Activated CD4-positive, alpha-beta T cell treated with anti-CD3 and anti-CD28 coated beads, Interleukin-2, amount 50 U/mL, for 1 hour (primary cell): ENCODE results near the gene ERI3.
A peak's percentile ranks its signal among the peaks of the same experiment; 100 is the strongest.

Experiments used
- DNase-seq: peaks from one replicate; pipeline ENCODE4 v3.0.0-alpha.2; 2020

Gene ERI3, protein sequence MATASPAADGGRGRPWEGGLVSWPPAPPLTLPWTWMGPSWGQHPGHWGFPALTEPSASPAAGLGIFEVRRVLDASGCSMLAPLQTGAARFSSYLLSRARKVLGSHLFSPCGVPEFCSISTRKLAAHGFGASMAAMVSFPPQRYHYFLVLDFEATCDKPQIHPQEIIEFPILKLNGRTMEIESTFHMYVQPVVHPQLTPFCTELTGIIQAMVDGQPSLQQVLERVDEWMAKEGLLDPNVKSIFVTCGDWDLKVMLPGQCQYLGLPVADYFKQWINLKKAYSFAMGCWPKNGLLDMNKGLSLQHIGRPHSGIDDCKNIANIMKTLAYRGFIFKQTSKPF

DNA sequence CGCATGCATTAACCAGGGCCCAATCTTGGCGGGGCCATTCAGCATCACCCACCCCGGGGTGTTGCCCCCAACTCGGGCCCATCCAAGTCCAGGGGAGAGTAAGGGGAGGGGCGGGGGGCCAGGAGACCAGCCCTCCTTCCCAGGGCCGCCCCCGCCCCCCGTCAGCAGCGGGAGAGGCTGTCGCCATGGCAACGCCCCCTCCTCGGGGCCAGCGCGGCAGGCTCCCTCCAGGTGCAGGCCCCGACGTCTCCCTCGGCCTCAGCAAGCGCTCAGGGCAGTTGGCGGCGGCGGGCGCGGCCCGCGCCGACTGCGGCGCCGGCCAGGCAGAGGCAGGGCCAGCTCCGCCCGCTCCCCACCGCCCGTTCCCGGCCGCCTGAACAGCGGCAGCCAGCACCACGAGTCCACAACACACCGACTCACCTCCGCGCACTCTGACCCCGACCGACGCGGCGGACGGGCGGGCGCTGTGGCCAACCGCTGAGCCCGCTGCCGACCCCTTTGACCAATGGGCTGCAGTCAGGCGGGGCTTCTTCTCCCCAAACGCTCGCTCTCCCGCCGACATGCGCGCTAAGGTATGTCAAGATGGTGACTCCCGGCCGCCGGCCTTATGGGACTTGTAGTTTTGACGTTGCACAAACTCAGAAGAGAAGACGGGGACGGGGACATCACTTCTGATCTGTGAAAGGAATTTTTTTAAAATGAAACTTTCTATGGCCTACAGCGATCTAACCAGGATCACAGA lies at the start of gene ERI3:
ERI3 (minus strand) TSS at position 418 of the 742 bp plus-strand sequence; CDS start at position 187, 231 bp downstream.
- DNase-seq: peak; percentile 95

DNA sequence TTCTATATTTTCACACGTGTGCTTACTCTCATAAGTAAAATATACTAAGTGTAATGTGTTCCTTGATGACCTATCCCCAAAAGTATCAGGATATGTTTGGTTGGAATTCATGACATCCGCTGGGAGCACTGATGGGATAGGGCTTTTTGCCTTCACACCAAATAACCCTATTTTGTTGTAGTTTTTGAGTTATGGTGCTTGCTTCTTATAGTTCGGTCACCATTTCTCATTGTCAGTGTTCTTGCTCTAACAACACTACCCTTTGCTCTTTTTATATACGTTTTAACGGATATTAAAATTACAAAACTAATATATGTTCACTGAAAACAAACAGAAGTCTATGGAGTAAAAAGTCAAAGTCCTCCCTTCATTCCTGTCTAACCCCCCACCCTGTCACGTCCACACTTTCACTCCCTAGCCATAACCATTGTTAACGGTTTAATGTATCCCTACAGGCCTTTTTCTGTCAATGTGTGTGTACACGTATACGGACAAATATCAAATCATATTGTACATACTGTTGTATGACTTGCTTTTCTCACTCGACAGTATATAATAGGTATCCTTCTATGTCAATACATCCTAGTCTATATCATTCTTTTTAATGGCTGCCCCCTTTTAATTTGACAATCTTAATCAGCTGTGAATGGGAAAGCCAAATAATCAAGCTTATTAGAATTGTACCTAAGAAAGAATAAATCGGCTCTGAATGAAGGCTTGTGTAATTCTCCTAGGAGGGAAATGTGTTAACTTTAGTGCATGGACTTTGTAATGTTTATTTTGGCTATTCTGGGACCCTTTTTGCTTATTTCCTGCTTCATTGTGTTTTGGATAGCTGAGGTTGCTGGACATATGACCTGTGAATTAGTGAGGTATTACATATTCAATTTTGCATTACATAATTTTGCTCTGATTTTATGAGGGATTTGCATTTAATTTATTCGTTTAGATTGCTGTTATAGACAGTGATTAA lies 46.5 kb upstream of the ERI3 start:
- DNase-seq: no peak

DNA sequence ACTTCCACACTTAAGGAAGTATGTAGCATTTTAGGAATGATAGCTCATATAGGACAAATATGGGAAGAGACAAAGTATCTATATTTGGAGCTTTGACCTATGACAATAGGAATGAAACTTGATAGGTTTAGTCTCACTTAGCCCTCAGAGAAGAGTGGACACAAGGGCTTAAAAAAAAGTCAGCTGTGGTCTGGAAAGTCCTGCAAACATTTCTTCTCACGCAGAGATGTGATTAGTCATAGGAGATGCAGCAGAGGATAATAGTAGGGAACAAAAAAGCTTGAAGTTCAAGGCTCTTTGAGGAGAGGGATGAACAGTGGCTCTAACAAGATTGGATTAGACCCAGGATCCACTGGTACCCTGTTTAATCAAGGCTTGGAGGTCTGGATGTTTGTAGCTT lies 35.2 kb upstream of the ERI3 start:
- no peak for DNase-seq

DNA sequence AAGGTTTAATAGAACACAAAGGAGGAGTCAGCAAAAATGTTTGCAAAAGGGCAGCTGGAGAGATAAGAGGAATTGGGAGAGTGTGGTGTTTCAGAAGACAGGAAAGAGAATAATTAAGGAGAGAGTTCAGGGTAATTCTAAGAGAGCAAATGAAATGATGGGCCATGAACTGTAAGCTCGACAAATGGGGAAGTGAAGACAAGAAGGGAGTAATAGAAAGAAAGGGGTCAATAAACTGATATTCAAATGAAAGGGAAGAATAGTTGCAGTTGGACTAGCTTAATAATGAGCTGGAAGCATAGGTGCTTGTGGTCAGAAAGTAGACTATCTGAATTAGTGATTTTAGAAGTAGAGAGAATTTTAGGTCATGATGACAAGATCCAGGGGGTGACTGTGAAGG lies 34.4 kb upstream of the ERI3 start:
- no peak for DNase-seq

DNA sequence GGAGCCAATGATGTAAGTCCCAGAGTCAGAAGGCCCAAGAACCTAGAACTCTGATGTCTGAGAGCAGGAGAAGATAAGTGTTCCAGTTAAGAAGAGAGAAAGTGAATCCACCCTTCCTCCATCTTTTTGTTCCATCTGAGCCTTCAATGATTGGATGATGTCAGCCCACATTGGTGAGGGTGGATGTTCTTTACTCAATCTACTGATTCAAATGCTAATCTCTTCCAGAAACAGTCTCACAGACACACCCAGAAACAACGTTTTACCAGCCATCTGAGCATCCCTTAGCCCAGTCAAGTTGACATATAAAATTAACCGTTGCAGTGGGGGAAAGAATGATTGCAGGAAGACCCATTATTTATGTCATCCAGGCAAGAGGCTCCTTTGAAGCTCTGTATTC lies 33.5 kb upstream of the ERI3 start:
- no peak for DNase-seq

DNA sequence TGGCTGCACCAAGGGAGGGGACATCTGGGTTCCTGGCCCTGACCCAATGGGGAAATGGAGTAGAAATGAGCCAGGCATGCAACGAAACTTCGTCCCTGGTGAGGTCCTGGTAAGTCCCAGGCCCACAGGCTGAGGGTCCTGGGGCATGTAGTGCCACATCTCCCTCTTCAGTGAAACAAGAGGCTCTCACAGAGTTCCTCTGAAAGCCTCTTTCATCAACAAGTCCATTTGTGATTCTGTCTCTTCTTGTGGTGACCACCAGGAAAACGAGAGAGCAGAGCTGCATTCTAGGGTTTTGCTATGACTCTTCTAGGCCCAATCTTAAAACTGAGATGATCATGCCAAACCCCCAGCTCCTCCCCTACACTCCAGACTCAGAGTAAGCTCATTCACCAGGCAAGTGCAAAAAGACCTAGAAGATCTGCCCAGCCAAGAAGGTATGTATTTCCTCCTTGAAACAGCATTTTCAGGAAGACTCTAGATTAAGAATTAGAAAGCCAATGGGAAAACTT lies 25.7 kb upstream of the ERI3 start:
- DNase-seq: no peak

DNA sequence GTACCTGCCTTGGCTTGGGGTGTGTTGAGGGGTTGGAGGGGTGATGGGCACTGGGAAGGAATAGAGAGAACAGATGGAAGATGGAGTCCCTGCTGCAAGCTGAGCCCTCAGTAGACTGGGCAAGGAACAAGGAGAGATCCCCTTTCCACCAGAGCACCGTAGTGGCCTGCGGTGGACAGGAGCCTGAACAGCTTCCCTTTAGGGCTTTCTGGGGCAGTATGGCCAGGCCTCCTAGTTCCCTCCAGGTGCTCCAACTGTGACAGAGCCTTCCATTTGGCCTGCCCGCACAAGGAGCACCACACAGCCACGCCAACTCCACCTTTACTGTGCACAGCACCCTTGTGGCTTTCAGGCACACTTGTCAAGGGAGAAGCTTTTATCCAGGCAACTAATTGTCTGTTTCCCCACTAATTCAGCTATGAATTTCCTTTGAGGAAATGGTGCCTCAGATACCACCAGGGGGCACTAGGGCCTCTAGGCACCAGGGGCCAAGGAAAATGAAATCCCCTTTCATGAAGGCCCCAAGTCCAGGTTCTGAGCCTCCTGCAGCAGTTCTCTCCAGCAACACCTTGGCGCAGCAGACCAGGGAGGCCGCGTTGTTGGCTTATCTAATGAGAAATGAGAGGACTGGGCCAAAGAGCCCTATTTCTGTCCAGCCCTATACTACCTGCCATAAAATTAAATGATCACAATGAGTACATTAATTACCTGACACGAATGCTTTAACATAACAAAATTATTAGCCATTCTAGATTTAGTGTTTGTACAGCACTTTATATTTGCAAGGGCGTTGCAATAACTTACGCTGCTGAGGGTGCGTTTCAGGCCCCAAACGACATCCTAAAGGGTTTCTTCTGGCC lies 23.1 kb upstream of the ERI3 start:
- DNase-seq: peak; percentile 30

DNA sequence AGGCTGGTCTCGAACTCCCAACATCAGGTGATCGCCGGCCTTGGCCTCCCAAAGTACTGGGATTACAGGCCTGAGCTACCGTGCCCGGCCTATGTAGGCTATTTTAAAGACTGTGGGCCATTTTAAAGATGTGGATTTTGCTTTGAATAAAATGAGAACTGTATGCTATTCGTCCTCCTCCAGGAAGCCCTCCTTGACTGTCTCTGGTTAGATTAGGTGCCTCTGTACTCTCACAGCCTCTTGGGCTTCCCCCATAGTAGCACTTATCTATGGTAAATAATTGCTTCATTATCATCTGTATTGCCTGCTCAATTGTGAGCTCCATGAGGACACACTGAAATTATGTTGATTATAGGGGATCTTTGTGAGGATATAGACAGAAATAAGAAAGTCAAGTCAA lies 20.5 kb upstream of the ERI3 start:
- DNase-seq: no peak

DNA sequence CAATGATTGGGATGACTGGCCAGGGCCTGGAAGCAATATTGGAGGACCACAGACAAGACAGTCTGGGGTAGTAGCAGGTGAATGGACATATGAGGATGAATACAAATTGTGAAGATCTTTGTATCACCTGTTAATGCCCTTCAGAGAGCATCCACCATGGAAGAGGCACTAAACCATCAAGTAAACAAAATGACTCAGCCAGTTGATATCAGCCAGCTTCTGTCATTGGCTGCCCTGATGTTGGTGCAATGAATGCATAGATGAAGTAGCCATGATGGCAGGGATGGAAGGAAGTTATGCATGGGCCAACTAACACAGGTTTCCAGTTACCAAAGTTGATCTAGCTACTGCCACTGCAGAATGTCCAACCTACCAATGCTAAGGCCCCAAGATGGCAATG lies 16.1 kb upstream of the ERI3 start:
- no peak for DNase-seq

DNA sequence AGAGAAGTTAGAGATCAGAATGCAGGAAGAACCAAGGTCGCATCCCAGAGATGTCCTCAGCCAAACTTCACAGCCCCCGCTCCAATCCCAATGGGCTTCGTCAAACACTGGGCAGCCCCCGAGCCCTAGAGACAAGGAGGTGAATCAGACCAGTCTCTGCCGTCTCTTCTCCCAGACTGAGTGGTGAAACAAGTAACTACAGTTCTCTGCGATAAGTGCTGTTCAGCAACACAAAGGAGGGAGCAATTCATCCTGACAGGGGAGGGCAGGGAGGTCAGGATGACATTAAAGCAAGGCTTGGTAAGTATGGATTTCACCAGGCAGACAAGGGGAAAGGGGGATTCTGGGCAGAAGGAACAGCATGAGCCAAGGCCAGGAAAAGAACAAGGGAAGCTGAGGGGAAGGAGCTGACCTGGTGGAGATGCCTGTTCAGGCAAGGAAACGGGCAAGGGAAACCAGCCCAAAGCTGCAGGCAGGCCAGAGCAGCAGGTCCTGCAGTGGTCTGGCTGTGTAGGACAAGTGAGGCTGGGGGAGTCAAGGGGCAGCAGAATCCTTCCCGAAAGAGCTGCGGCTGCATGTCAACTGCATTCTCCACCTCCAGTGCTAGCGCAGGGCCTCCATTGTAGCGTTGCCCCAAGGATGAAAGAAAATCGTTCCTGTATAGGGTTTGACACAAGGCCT lies 13.6 kb upstream of the ERI3 start:
- DNase-seq: no peak

DNA sequence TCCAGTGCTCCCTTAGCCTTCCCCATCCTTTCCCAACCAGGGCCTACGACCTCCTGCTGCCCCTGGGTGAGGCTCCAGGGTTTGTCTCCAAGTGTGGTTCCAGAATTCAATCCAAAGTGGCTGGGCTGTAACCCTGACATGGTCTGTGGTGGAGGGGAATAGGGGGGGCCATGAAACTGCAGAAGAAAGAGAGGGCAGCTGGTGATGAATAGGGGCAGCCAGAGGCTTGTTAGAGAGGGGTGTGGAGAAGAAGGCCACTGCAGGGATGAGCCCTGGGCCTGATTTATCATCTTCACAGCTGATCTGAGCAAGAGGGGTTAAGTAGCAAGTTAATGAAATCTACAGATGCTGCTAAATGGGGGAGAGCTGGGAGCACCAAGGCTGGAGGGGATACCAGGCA lies 12.9 kb upstream of the ERI3 start:
- no peak for DNase-seq

DNA sequence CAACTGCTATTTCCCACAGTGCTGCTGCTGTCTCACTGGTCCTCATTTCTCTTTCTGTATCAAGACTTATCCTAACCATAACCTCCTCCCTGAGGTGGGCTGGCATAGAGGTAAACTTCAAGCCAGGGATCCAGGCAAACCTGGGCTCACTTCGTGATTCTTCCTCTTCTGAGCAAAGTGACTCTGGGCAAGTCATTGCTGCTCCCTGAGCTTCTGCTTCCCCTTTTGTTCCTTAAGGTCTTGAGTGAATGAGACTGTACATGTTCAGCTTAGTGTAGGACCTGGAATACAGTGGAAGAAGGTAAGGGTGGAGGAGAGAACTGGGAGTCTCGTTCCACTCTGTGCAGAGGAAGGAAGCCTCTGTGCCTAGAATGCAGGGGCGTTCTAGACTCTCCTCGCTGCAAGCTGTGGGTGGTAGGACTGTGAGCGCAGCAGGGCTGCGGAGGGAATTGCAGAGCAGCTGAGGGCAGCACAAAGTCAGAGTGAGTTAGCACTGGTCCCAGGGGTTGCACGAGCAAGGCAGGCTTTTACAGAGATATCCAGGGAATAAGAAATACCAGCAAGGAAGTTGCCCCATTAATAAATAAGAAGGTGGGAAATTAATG lies 11.4 kb upstream of the ERI3 start:
- no peak for DNase-seq

DNA sequence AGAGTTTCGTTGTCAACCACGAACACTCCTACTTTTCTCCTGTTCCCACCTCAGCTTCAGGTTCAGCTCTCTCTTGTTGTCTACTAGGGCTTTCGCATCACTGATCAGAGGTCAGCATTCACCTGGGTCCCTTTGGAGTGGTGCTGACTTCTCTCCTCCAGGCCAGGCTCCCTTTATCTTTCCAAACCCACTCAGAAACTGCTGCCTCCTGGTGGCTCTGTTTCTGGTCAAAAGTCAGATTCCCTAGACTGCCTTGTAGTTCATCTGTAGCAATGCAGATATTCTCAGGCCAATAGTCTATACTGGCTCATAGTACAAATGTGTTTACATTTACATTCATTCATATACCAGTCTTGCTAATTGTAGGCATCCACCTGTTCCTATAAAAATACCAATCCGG lies 6.4 kb upstream of the ERI3 start:
- DNase-seq: no peak

DNA sequence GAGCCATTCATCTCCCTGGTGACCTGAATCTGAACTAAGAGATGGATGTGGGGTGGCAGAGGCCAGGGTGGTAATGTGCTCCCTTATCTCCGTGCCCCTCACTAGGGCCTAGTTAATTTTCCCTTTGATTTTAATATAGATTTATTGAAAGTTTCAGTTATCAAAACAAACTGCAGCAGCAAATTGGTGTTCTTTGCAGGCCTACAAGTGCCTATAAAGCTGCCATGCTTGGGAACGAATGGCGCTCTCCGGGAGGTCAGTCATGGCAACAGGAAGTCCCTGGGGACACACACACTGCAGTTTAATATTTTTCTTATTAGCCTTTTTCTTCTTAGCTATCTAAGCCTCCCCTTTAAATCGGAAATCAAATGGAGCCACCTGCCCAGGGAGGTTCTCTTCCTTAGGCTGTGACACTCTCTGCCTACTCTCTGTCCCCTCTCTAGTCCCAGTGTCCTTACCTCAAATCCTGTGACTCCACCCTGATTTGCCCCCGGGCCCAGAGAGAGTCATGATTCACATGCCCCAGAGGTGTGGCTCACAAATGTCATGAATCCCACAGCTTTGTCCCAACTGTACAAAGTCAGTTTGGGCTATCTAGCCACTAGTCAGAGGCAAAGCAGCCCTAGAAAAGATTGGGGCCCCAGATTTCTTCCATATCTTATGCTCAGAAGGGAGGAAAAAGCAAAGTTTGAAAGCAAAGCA lies 4.3 kb upstream of the ERI3 start:
- no peak for DNase-seq

DNA sequence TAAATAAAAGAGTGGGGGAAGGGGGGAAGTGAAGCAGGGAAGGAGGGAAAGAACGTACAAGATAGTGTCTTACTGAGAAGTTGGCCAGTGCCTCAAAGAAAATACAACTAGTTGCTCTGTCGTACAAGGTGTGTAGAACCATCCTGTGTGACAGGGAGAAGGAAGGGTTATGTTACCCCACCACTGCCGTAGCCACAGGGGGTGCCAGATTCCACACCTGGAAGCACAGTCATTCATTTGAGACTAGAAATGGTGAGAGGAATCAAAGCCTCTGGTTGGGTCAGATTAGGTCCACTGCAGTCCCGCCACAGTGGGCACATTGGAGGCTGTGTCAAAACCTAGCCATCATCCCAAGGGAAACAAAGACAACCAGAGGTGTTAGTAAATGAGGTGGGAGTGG lies 2.7 kb upstream of the ERI3 start:
- DNase-seq: no peak

DNA sequence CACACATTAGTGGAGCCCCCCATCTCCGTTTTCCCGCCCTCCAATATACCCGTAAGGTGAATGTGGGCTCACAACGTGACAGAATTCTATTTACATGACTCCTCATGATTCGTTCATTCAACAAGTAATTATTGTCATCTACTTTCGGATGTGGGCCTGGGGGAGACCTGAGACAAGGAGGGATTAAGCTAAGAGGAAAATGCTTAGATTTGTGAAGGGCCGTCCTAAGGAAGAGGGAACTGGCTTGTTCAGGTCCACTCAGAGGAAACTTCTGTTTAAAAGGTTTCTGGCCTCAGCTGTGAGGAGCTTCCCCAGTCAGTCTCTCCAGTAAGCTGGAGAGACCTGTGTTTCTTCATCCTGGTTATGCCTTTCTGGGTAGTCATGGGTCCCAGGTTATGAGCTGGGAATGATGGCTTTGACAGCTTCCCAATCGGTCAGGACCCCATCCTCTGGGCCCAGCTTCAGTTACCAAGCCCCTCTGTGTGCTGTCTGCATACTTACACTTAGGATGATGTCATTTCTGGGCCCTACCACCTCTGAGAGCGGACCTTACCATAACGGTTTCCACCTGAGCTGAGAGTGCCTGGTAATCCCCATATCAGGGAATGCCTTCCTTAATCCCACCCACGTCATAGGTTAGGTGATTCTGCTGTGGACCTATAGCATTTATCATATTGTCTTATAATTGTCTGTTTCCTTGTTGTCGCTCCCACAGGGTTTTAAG lies 687 bp upstream of the ERI3 start:
- DNase-seq: no peak

DNA sequence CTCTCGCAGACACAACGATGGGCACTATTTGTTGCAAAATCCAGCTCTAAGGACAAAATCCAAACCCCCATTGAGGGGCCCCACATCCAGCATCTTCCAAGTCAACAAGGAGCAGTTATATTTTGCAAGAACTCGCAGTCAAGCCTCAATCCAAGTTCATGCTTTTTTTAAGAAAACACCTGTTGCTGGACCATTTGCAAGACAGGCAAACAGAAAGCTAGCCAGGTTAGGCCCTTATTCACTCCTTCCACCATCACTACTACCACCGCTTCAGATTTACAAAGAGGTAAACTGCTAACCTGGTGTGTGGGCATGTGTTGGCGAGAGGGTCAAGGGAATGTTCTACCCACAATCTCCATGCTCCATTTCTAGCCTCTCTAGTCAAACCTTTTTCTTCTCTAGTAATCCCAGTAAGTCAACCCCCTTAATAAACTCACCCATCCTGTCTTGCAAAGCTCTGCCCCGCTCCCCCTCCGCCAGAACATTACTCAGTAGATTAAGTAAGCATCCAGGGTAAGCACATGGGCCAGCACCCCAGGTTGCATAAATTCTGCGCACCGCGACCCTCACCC lies 703 bp downstream of the ERI3 start:
- DNase-seq: no peak

DNA sequence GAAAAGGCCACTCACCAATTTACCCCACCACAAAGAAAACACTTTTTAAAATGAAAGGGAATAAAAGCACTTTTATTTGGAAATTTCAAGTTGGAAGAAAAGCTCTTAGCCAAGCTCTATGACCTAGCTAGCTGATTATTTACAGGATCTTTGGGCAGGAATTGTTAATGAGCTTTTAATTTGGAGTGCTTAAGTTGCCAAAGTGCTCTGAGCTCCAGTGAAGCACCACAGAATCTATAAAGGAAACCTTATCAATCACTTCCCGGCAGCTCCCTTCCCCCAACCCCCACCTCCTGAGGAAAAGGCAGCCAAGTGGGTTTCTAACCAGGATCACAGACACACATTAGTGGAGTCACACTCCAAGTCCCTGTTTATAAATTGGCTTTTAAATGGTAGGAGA lies 1.5 kb downstream of the ERI3 start:
- DNase-seq: no peak

DNA sequence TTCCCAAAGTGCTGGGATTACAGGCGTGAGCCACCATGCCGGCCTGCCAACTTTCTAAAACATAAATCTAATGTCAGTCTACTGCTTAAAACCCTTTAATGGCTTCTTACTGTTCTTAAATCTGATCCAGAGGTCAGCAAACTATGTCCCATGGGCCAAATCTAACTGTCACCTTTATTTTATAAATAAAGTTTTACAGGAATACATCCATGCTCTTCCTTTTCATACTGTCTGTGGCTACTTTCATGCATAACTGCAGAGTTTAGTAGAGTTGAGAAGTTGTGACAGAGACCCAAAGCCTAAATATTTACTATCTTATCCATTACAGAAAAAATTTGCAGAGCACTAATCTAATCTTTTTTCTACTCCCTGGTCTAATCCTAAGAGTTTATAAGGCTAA lies 3.8 kb downstream of the ERI3 start:
- DNase-seq: no peak
